H1 (cell line): Measurements from ENCODE around the gene ANKS1A. TPM values are rescaled to one million over a fixed set of nuclear protein-coding genes. Genes with fewer than 3 reads are reported as not detected.

Source experiments
- CTCF ChIA-PET: fragments of 300-600 bp; sonication (Branson Sonifier 250); formaldehyde crosslinking; loops from one replicate; lab custom pipeline; 2021; ENCODE audit not compliant: partially characterized antibody; lab: Charles Lee
- POLR2A ChIA-PET: fragments of 300-600 bp; sonication (Branson Sonifier 250); formaldehyde crosslinking; loops from one replicate; lab custom pipeline; 2021; ENCODE audit warnings: inconsistent platforms; ENCODE audit not compliant: partially characterized antibody; lab: Charles Lee
- DNase-seq, 2 experiments: peaks; one replicate each; pipeline versions ENCODE4 v3.0.0 to v3.0.0-alpha.2; 2010 to 2022; ENCODE audit warnings: low spot score in 2 of 2, low read depth in 1 of 2, mixed read lengths in 1 of 2
- FAIRE-seq: peaks from 2 replicates; lab custom pipeline; 2011; peaks lifted over from hg19 to GRCh38; lab: Jason Lieb, UNC
- H2AFZ ChIP-seq: 2 replicates; pipeline ENCODE4 v1.8.1; 2012; ENCODE audit warnings: low read length, inconsistent platforms
- H2AK5ac ChIP-seq: 2 replicates; pipeline ENCODE4 v1.6.1; 2013; ENCODE audit warnings: low read depth, low read length
- H2BK120ac ChIP-seq: replicated peaks from 2 replicates; pipeline ENCODE3; 2013; ENCODE audit warnings: low read depth, low read length, inconsistent platforms
- H2BK12ac ChIP-seq: 2 replicates; pipeline ENCODE4 v1.6.1; 2013; ENCODE audit warnings: low read depth, low read length
- H2BK15ac ChIP-seq: 2 replicates; pipeline ENCODE4 v1.6.1; 2013; ENCODE audit warnings: low read length
- H2BK20ac ChIP-seq: 2 replicates; pipeline ENCODE4 v1.6.1; 2013; ENCODE audit warnings: low read length
- H2BK5ac ChIP-seq: 2 replicates; pipeline ENCODE4 v1.6.1; 2013; ENCODE audit warnings: low read depth, low read length
- H3K14ac ChIP-seq: 2 replicates; pipeline ENCODE4 v1.6.1; 2013; ENCODE audit warnings: inconsistent platforms; ENCODE audit not compliant: insufficient read length
- H3K18ac ChIP-seq: 2 replicates; pipeline ENCODE4 v1.6.1; 2013; ENCODE audit warnings: low read length; ENCODE audit errors: extremely low read depth
- H3K23ac ChIP-seq: 2 replicates; pipeline ENCODE4 v1.6.1; 2013; ENCODE audit warnings: inconsistent platforms; ENCODE audit not compliant: insufficient read length
- H3K23me2 ChIP-seq: 2 replicates; pipeline ENCODE4 v1.6.1; 2013; ENCODE audit warnings: low read depth, low read length
- H3K27ac ChIP-seq: 2 replicates; pipeline ENCODE4 v1.6.1; 2011; ENCODE audit warnings: low read depth, low read length, inconsistent platforms
- H3K27me3 ChIP-seq, 4 experiments: replicated peaks in 1 of 4; 1 replicate in 1 of 4; 2 replicates in 3 of 4; pipeline versions ENCODE4 v1.6.1 to v1.8.1; 2011 to 2013; ENCODE audit warnings: low read length in 3 of 4, mild to moderate bottlenecking in 3 of 4, inconsistent platforms in 2 of 4, mixed read lengths in 2 of 4, moderate library complexity in 1 of 4; ENCODE audit not compliant: control insufficient read depth in 3 of 4, insufficient read depth in 3 of 4; ENCODE audit errors: extremely low read depth in 1 of 4
- H3K36me3 ChIP-seq, 4 experiments: 2 replicates each; pipeline versions ENCODE4 v1.6.1 to v1.8.1; 2011 to 2013; ENCODE audit warnings: mild to moderate bottlenecking in 4 of 4, low read length in 3 of 4, moderate library complexity in 2 of 4, control low read depth in 1 of 4, inconsistent platforms in 1 of 4; ENCODE audit not compliant: insufficient read depth in 4 of 4, control insufficient read depth in 2 of 4
- H3K4ac ChIP-seq: replicated peaks from 2 replicates; pipeline ENCODE3; 2013; ENCODE audit warnings: low read length, low read depth, mixed read lengths, inconsistent platforms; ENCODE audit not compliant: insufficient read length
- H3K4me1 ChIP-seq, 4 experiments: replicated peaks in 1 of 4; 1 replicate in 1 of 4; 2 replicates in 3 of 4; pipeline versions ENCODE4 v1.6.1 to v1.8.1; 2011 to 2013; ENCODE audit warnings: low read length in 3 of 4, inconsistent platforms in 2 of 4, mixed read lengths in 1 of 4; ENCODE audit not compliant: insufficient read depth in 4 of 4, control insufficient read depth in 3 of 4
- H3K4me2 ChIP-seq, 2 experiments: 2 replicates each; pipeline versions ENCODE4 v1.6.1 to v1.8.1; 2011 to 2013; ENCODE audit warnings: low read depth in 2 of 2, low read length in 2 of 2, control low read depth in 1 of 2, inconsistent platforms in 1 of 2, mild to moderate bottlenecking in 1 of 2; ENCODE audit not compliant: insufficient read depth in 1 of 2
- H3K4me3 ChIP-seq, 4 experiments: fragments of 200-600, 300-600 bp in 1 of 4; sonication (generic), shearing (Covaris generic), sonication (Bioruptor Twin) in 1 of 4; 2 replicates each; pipeline versions ENCODE4 v1.5.1 to v1.8.1; 2011 to 2016; ENCODE audit warnings: low read length in 4 of 4, low read depth in 3 of 4, control low read depth in 2 of 4, inconsistent platforms in 2 of 4, mild to moderate bottlenecking in 2 of 4, mixed read lengths in 1 of 4, moderate library complexity in 1 of 4; ENCODE audit not compliant: insufficient read depth in 2 of 4; ENCODE audit errors: extremely low read depth in 1 of 4
- H3K56ac ChIP-seq: replicated peaks from 2 replicates; pipeline ENCODE3; 2013; ENCODE audit warnings: low read depth, mild to moderate bottlenecking, mixed read lengths, low read length, inconsistent platforms; ENCODE audit not compliant: insufficient read length
- H3K79me1 ChIP-seq: 2 replicates; pipeline ENCODE4 v1.6.1; 2013; ENCODE audit warnings: low read depth, low read length, control low read depth
- H3K79me2 ChIP-seq, 2 experiments: 2 replicates each; pipeline versions ENCODE4 v1.6.1 to v1.8.1; 2012 to 2013; ENCODE audit warnings: low read length in 2 of 2, mild to moderate bottlenecking in 2 of 2, inconsistent platforms in 1 of 2; ENCODE audit not compliant: insufficient read depth in 2 of 2, control insufficient read depth in 1 of 2
- H3K9ac ChIP-seq, 4 experiments: replicated peaks in 1 of 4; 1 replicate in 1 of 4; 2 replicates in 3 of 4; pipeline versions ENCODE4 v1.6.1 to v1.8.1; 2011 to 2013; ENCODE audit warnings: low read depth in 3 of 4, low read length in 3 of 4, control low read depth in 2 of 4, mild to moderate bottlenecking in 2 of 4, moderate library complexity in 2 of 4, inconsistent platforms in 1 of 4; ENCODE audit errors: extremely low read depth in 1 of 4
- H3K9me3 ChIP-seq, 2 experiments: 2 replicates each; pipeline versions ENCODE4 v1.6.1 to v1.8.1; 2012 to 2013; ENCODE audit warnings: mild to moderate bottlenecking in 2 of 2, moderate library complexity in 2 of 2, control low read depth in 1 of 2, inconsistent platforms in 1 of 2, low read depth in 1 of 2, low read length in 1 of 2, mixed read lengths in 1 of 2; ENCODE audit not compliant: insufficient read depth in 2 of 2
- H4K20me1 ChIP-seq, 2 experiments: replicated peaks in 1 of 2; 2 replicates each; pipeline versions ENCODE3 to v1.8.1; 2011 to 2013; ENCODE audit warnings: inconsistent platforms in 2 of 2, low read length in 2 of 2, mild to moderate bottlenecking in 1 of 2; ENCODE audit not compliant: insufficient read depth in 2 of 2, control insufficient read depth in 1 of 2
- H4K5ac ChIP-seq: 2 replicates; pipeline ENCODE4 v1.6.1; 2013; ENCODE audit warnings: low read length, low read depth, mixed read lengths, inconsistent platforms; ENCODE audit not compliant: insufficient read length
- H4K8ac ChIP-seq: 2 replicates; pipeline ENCODE4 v1.8.0; 2013; ENCODE audit warnings: mild to moderate bottlenecking, moderate library complexity, low read length, inconsistent platforms; ENCODE audit not compliant: insufficient read depth; ENCODE audit errors: extremely low read depth
- H4K91ac ChIP-seq: replicated peaks from 2 replicates; pipeline ENCODE3; 2013; ENCODE audit warnings: low read length, mixed read lengths, inconsistent platforms; ENCODE audit not compliant: insufficient read length
- BACH1 ChIP-seq: IDR thresholded peaks from 2 replicates; pipeline ENCODE4 v1.6.1; 2012; ENCODE audit warnings: low read length, improper control_type of control experiment
- JUND ChIP-seq: IDR thresholded peaks from 2 replicates; pipeline ENCODE4 v1.6.1; 2011; ENCODE audit warnings: mild to moderate bottlenecking, improper control_type of control experiment, low read length
- KDM5A ChIP-seq: fragments of 200-600 bp; IDR thresholded peaks from 2 replicates; pipeline ENCODE4 v1.7.1; 2012; ENCODE audit warnings: mild to moderate bottlenecking, low read length, inconsistent platforms, mixed read lengths
- RFX5 ChIP-seq: IDR thresholded peaks from 2 replicates; pipeline ENCODE4 v1.6.1; 2011; ENCODE audit warnings: low read depth, low read length, improper control_type of control experiment, borderline replicate concordance
- RNF2 ChIP-seq: fragments of 200-900, 300-1000 bp; sonication (generic); IDR thresholded peaks from 2 replicates; pipeline ENCODE4 v1.7.1; 2016; ENCODE audit warnings: borderline replicate concordance, low read depth, mild to moderate bottlenecking, antibody characterized with exemption, low read length; ENCODE audit not compliant: poor library complexity, severe bottlenecking; ENCODE audit errors: missing control alignments
- SP1 ChIP-seq: IDR thresholded peaks from 2 replicates; pipeline ENCODE4 v1.6.1; 2011; ENCODE audit warnings: low read depth, low read length
- SP2 ChIP-seq: IDR thresholded peaks from 2 replicates; pipeline ENCODE4 v1.6.1; 2012; ENCODE audit warnings: mild to moderate bottlenecking, low read length, inconsistent platforms
- YY1 ChIP-seq: IDR thresholded peaks from 2 replicates; pipeline ENCODE4 v1.6.1; 2011; ENCODE audit warnings: low read depth, mild to moderate bottlenecking, low read length
- WGBS, 2 experiments: shearing (Covaris generic) in 1 of 2; methylation state at CpG; one replicate each; pipeline versions ENCODE4 v1.1.6 to v1.1.7; 2013 to 2015; ENCODE audit warnings: low lambda C conversion rate in 2 of 2, mixed read lengths in 2 of 2, inconsistent platforms in 1 of 2, low coverage in 1 of 2, missing lambda C conversion rate in 1 of 2; ENCODE audit not compliant: insufficient replicate concordance in 2 of 2, insufficient coverage in 1 of 2, insufficient read length in 1 of 2; ENCODE audit errors: extremely low coverage in 1 of 2, missing lambda C conversion rate in 1 of 2; 5-methylcytosine and 5-hydroxymethylcytosine counted together
- polyA plus RNA-seq, 7 experiments: library from polyadenylated mRNA; depleted of rRNA in 3 of 7; stranded (reverse) in 5 of 7; unstranded in 2 of 7; fragments of >200 nt in 5 of 7; fragments of 200-250 nt in 2 of 7; gene quantifications; 1 replicate in 5 of 7; 2 replicates in 1 of 7; 4 replicates in 1 of 7; pipeline versions ENCODE4 v1.2.1 to v1.2.3, GENCODE V29; 2011 to 2013; ENCODE audit warnings: missing spikeins in 2 of 7, mixed read lengths in 2 of 7
- total RNA-seq: library from RNA; stranded (reverse); fragmentation: NEBNext Ultra II Directional; extraction: Animal tissue kit (Norgen Biotek cat#: 25700); gene quantifications from 2 replicates; pipeline ENCODE4 v1.2.1, GENCODE V29; 2021

Gene ANKS1A
- total and polyA plus RNA-seq, 2 of the 8 experiments (the other 6 are each of a cell fraction or from before 2014, with no cell fraction given) = 9.8 to 30.9 TPM

- DNase-seq = no peak
- no peak overlapping the region for H2AFZ ChIP-seq
- H3K9ac ChIP-seq = no peak overlapping the region
- no peak overlapping the region for H3K14ac ChIP-seq
- H2BK12ac ChIP-seq = no peak overlapping the region
- TF ChIP-seq JUND (no peak), RFX5 (no peak), YY1 (no peak), SP1 (no peak), BACH1 (no peak), KDM5A (no peak), SP2 (no peak), RNF2 (no peak)
- TF ChIP-seq, all 59 proteins: peak for 0
- Histone ChIP-seq H3K4ac (no peak overlapping the region), H2BK120ac (no peak overlapping the region), H3K4me2 (no peak overlapping the region), H3K18ac (no peak overlapping the region; the same call in 1 of the 2 replicates), H4K20me1 (no peaks in the 10 kb centered on the region), H4K5ac (no peak overlapping the region), H3K4me3 (no peak overlapping the region), H3K79me2 (no peaks in the 10 kb centered on the region; a peak in 1 of 4 replicates), H2BK15ac (no peak overlapping the region), H3K79me1 (no peaks in the 10 kb centered on the region), H3K56ac (no peak overlapping the region), H3K36me3 (no peaks in the 10 kb centered on the region; a peak in 1 of 8 replicates), H2BK5ac (no peak overlapping the region), H3K27me3 (no peaks in the 10 kb centered on the region; a peak in 2 of 7 replicates), H4K8ac (no peak overlapping the region), H2AK5ac (no peak overlapping the region), H3K4me1 (peaks cover 30 to 56% (median 52%) of the 10 kb centered on the region in 4 experiments), H3K9me3 (no peaks in the 10 kb centered on the region), H3K23me2 (no peaks in the 10 kb centered on the region), H3K27ac (no peak overlapping the region), H2BK20ac (no peak overlapping the region), H3K23ac (no peak overlapping the region), H4K91ac (peak overlapping the region; percentile 38)
- CTCF ChIA-PET = interaction anchor here (0.6 to 2.2 kb wide), 7 partner anchors 9 to 175 kb away, joined by 3 to 5 read pairs (median 4); no protein-coding TSS in a partner anchor
- POLR2A ChIA-PET = no interaction called here
- WGBS, 2 experiments = 64% methylated on average over 1 of the region's 1 CpG; no CpG with 5 or more reads in 1 of the 2 experiments
- FAIRE-seq = no peak
Measured at GRCh38 chr6:35040398-35040797, 151.3 kb downstream of the ANKS1A start.
